ENCODE data around the gene NOTUM. TPM values are rescaled to one million over a fixed set of nuclear protein-coding genes. Genes with fewer than 3 reads are reported as not detected.
"Not testable (repeated sequence)": the region's sequence is repeated elsewhere in the genome, so short reads cannot be mapped to it uniquely, and the experiment has no call there.

The NOTUM gene
- total RNA-seq, 1 donor from 2014 or later = not detected

- Histone ChIP-seq H3K4me3 (no peak overlapping the region), H3K36me3 (peaks cover 0 to 25% of the 10 kb centered on the region in 2 donors), H3K27ac (no peak overlapping the region), H3K9me3 (no peaks in the 10 kb centered on the region), H3K27me3 (no peaks in the 10 kb centered on the region), H3K4me1 (no peaks in the 10 kb centered on the region)
- TF ChIP-seq CTCF (IDR thresholded peaks at IDR 0.05) (no peak), POLR2A (IDR thresholded peaks at IDR 0.05) (no peak), POLR2AphosphoS5 (IDR thresholded peaks at IDR 0.05; ENCODE audit: insufficient read depth in 1 of 2, low read depth in 1 of 2) (no peak)
- intact Hi-C loops (cut with DNase I) = no loop called here
- DNase-seq (ENCODE audit: extremely low spot score in 2 of 2) = no peak
These were observed 23.9 kb upstream of the NOTUM start for GRCh38 chr17:81984773-81985410.

GRCh38 chr17:81983639-81984373 lies 22.8 kb upstream of the NOTUM start:
- Histone ChIP-seq H3K9me3 (no peaks in the 10 kb centered on the region), H3K27ac (no peak overlapping the region), H3K27me3 (no peaks in the 10 kb centered on the region), H3K4me3 (no peak overlapping the region), H3K36me3 (peaks cover 0 to 25% of the 10 kb centered on the region in 2 donors), H3K4me1 (peaks cover 3% of the 10 kb centered on the region)
- DNase-seq (ENCODE audit: extremely low spot score in 2 of 2) = no peak
- intact Hi-C loops (cut with DNase I) = no loop called here
- TF ChIP-seq POLR2AphosphoS5 (IDR thresholded peaks at IDR 0.05; ENCODE audit: insufficient read depth in 1 of 2, low read depth in 1 of 2) (no peak), POLR2A (IDR thresholded peaks at IDR 0.05) (no peak), CTCF (IDR thresholded peaks at IDR 0.05) (no peak)

GRCh38 chr17:81983011-81983638 lies 22.1 kb upstream of the NOTUM start:
- peaks cover 10% of the 10 kb centered on the region for H3K4me1 ChIP-seq
- TF ChIP-seq POLR2A (IDR thresholded peaks at IDR 0.05) (no peak), CTCF (IDR thresholded peaks at IDR 0.05) (no peak), POLR2AphosphoS5 (IDR thresholded peaks at IDR 0.05; ENCODE audit: insufficient read depth in 1 of 2, low read depth in 1 of 2) (no peak)
- no peaks in the 10 kb centered on the region for H3K27me3 ChIP-seq
- no peak overlapping the region for H3K4me3 ChIP-seq
- intact Hi-C loops (cut with DNase I) = no loop called here
- no peak overlapping the region for H3K27ac ChIP-seq
- no peaks in the 10 kb centered on the region for H3K9me3 ChIP-seq
- no peak for DNase-seq (ENCODE audit: extremely low spot score in 2 of 2)
- H3K36me3 ChIP-seq = peaks cover 0 to 25% of the 10 kb centered on the region in 2 donors

- Histone ChIP-seq H3K36me3 (peaks cover 0 to 24% of the 10 kb centered on the region in 2 donors), H3K4me1 (peaks cover 16% of the 10 kb centered on the region)
- DNase-seq (ENCODE audit: extremely low spot score in 2 of 2); H3K27ac ChIP-seq; intact Hi-C loops (cut with DNase I); H3K4me3 ChIP-seq; H3K27me3 ChIP-seq; H3K9me3 ChIP-seq: not testable (repeated sequence)
These were observed 20.5 kb upstream of the NOTUM start for GRCh38 chr17:81981511-81981910.

- Histone ChIP-seq H3K27ac (no peak overlapping the region), H3K4me1 (peaks cover 17% of the 10 kb centered on the region), H3K27me3 (no peaks in the 10 kb centered on the region), H3K9me3 (no peaks in the 10 kb centered on the region), H3K36me3 (peaks cover 0 to 17% of the 10 kb centered on the region in 2 donors), H3K4me3 (no peak overlapping the region)
- no peak for DNase-seq (ENCODE audit: extremely low spot score in 2 of 2)
- no peak for TF ChIP-seq CTCF (IDR thresholded peaks at IDR 0.05)
- TF ChIP-seq POLR2AphosphoS5 (IDR thresholded peaks at IDR 0.05; ENCODE audit: insufficient read depth in 1 of 2, low read depth in 1 of 2) = no peak
- TF ChIP-seq POLR2A (IDR thresholded peaks at IDR 0.05) = no peak
- intact Hi-C loops (cut with DNase I) = no loop called here
These were observed 19.8 kb upstream of the NOTUM start for GRCh38 chr17:81980707-81981343.
